Measurements from ENCODE around the gene KRTAP10-1.
A peak's percentile ranks its signal among the peaks of the same experiment; 100 is the strongest.
"Not testable (repeated sequence)": the region's sequence is repeated elsewhere in the genome, so short reads cannot be mapped to it uniquely, and the experiment has no call there.

KRTAP10-1 gene

GRCh38 chr21:44539991-44540666 is at the start of gene KRTAP10-1:
TSS of gene KRTAP10-1 (minus strand) at chr21:44540195. CDS start at chr21:44540150, 45 bp downstream.
- H3K27ac ChIP-seq = no peak within 1 kb of the TSS
- H3K36me3 ChIP-seq (ENCODE audit: insufficient read depth, low read length) = peaks cover 4% of the 10 kb centered on the region; the same call in 1 of the 2 replicates
- H3K9me3 ChIP-seq (ENCODE audit: low read depth, low read length) = no peaks in the 10 kb centered on the region
- H3K9ac ChIP-seq (ENCODE audit: insufficient read length) = no peak within 1 kb of the TSS
- TF ChIP-seq POLR2AphosphoS5 (IDR thresholded peaks at IDR 0.05; ENCODE audit: borderline replicate concordance, low read depth, low read length) (no peak), FOXP2 (optimal IDR thresholded peaks at IDR 0.05; ENCODE audit: control extremely low read depth, extremely low read length, insufficient read depth) (no peak), EZH2 (IDR thresholded peaks at IDR 0.05) (no peak)
- no peak within 1 kb of the TSS for H3K4me3 ChIP-seq
- no peak for DNase-seq (ENCODE audit: low read depth, low spot score)

GRCh38 chr21:44589094-44589493 is 49.1 kb upstream of the KRTAP10-1 start:
- no peak overlapping the region for H3K9ac ChIP-seq (ENCODE audit: insufficient read length)
- H3K27ac ChIP-seq = no peak overlapping the region

GRCh38 chr21:44585892-44586291 is 45.9 kb upstream of the KRTAP10-1 start:
- H3K36me3 ChIP-seq (ENCODE audit: insufficient read depth, low read length) = peaks cover 4% of the 10 kb centered on the region; the same call in 1 of the 2 replicates
- no peak overlapping the region for H3K9ac ChIP-seq (ENCODE audit: insufficient read length)
- no peak overlapping the region for H3K27ac ChIP-seq
- peaks cover 4% of the 10 kb centered on the region; the same call in 1 of the 2 replicates for H3K9me3 ChIP-seq (ENCODE audit: low read depth, low read length)
- DNase-seq (ENCODE audit: low read depth, low spot score) = no peak
- no peak for TF ChIP-seq POLR2AphosphoS5 (IDR thresholded peaks at IDR 0.05; ENCODE audit: borderline replicate concordance, low read depth, low read length)
- no peak overlapping the region for H3K4me3 ChIP-seq

More at GRCh38 chr21:44589094-44589493, 49.1 kb upstream of the KRTAP10-1 start:
- no peak overlapping the region for H3K4me3 ChIP-seq
- no peak for DNase-seq (ENCODE audit: low read depth, low spot score)
- H3K36me3 ChIP-seq (ENCODE audit: insufficient read depth, low read length) = peaks cover 4% of the 10 kb centered on the region; the same call in 1 of the 2 replicates
- TF ChIP-seq EZH2 (IDR thresholded peaks at IDR 0.05) (no peak), POLR2AphosphoS5 (IDR thresholded peaks at IDR 0.05; ENCODE audit: borderline replicate concordance, low read depth, low read length) (no peak), FOXP2 (optimal IDR thresholded peaks at IDR 0.05; ENCODE audit: control extremely low read depth, extremely low read length, insufficient read depth) (no peak)
- no peaks in the 10 kb centered on the region for H3K9me3 ChIP-seq (ENCODE audit: low read depth, low read length)

- no peak for TF ChIP-seq EZH2 (IDR thresholded peaks at IDR 0.05)
- TF ChIP-seq FOXP2 (optimal IDR thresholded peaks at IDR 0.05; ENCODE audit: control extremely low read depth, extremely low read length, insufficient read depth) = no peak
- no peak for TF ChIP-seq POLR2AphosphoS5 (IDR thresholded peaks at IDR 0.05; ENCODE audit: borderline replicate concordance, low read depth, low read length)
- peaks cover 4% of the 10 kb centered on the region; the same call in 1 of the 2 replicates for H3K9me3 ChIP-seq (ENCODE audit: low read depth, low read length)
- no peak overlapping the region for H3K27ac ChIP-seq
- no peak for DNase-seq (ENCODE audit: low read depth, low spot score)
- H3K36me3 ChIP-seq (ENCODE audit: insufficient read depth, low read length) = peaks cover 4% of the 10 kb centered on the region; the same call in 1 of the 2 replicates
- H3K4me3 ChIP-seq = no peak overlapping the region
- no peak overlapping the region for H3K9ac ChIP-seq (ENCODE audit: insufficient read length)
Measured at GRCh38 chr21:44583800-44584147, 43.8 kb upstream of the KRTAP10-1 start.

GRCh38 chr21:44583089-44583799 is 43.2 kb upstream of the KRTAP10-1 start:
- H3K9ac ChIP-seq (ENCODE audit: insufficient read length) = no peak overlapping the region
- peak overlapping the region; percentile 10; the same call in 1 of the 2 replicates for H3K4me3 ChIP-seq
- peak overlapping the region; percentile 48; the same call in 1 of the 2 replicates for H3K27ac ChIP-seq
- TF ChIP-seq POLR2AphosphoS5 (IDR thresholded peaks at IDR 0.05; ENCODE audit: borderline replicate concordance, low read depth, low read length) (no peak), FOXP2 (optimal IDR thresholded peaks at IDR 0.05; ENCODE audit: control extremely low read depth, extremely low read length, insufficient read depth) (no peak), EZH2 (IDR thresholded peaks at IDR 0.05) (no peak)
- DNase-seq (ENCODE audit: low read depth, low spot score) = peak; percentile 37
- H3K36me3 ChIP-seq (ENCODE audit: insufficient read depth, low read length) = peaks cover 4% of the 10 kb centered on the region; the same call in 1 of the 2 replicates
- H3K9me3 ChIP-seq (ENCODE audit: low read depth, low read length) = peaks cover 4% of the 10 kb centered on the region; the same call in 1 of the 2 replicates

GRCh38 chr21:44582055-44582454 is 42.1 kb upstream of the KRTAP10-1 start:
- H3K4me3 ChIP-seq = no peak overlapping the region
- no peak overlapping the region for H3K9ac ChIP-seq (ENCODE audit: insufficient read length)
- peaks cover 4% of the 10 kb centered on the region; the same call in 1 of the 2 replicates for H3K9me3 ChIP-seq (ENCODE audit: low read depth, low read length)
- peaks cover 4% of the 10 kb centered on the region; the same call in 1 of the 2 replicates for H3K36me3 ChIP-seq (ENCODE audit: insufficient read depth, low read length)
- DNase-seq (ENCODE audit: low read depth, low spot score) = no peak
- no peak overlapping the region for H3K27ac ChIP-seq
- TF ChIP-seq FOXP2 (optimal IDR thresholded peaks at IDR 0.05; ENCODE audit: control extremely low read depth, extremely low read length, insufficient read depth) = no peak
- TF ChIP-seq POLR2AphosphoS5 (IDR thresholded peaks at IDR 0.05; ENCODE audit: borderline replicate concordance, low read depth, low read length) = no peak
- no peak for TF ChIP-seq EZH2 (IDR thresholded peaks at IDR 0.05)

- DNase-seq (ENCODE audit: low read depth, low spot score) = no peak
- no peak for TF ChIP-seq EZH2 (IDR thresholded peaks at IDR 0.05)
- TF ChIP-seq FOXP2 (optimal IDR thresholded peaks at IDR 0.05; ENCODE audit: control extremely low read depth, extremely low read length, insufficient read depth) = no peak
- no peak for TF ChIP-seq POLR2AphosphoS5 (IDR thresholded peaks at IDR 0.05; ENCODE audit: borderline replicate concordance, low read depth, low read length)
- H3K36me3 ChIP-seq (ENCODE audit: insufficient read depth, low read length) = peaks cover 4% of the 10 kb centered on the region; the same call in 1 of the 2 replicates
- no peak overlapping the region for H3K9ac ChIP-seq (ENCODE audit: insufficient read length)
- peaks cover 4% of the 10 kb centered on the region; the same call in 1 of the 2 replicates for H3K9me3 ChIP-seq (ENCODE audit: low read depth, low read length)
- no peak overlapping the region for H3K27ac ChIP-seq
- no peak overlapping the region for H3K4me3 ChIP-seq
Measured at GRCh38 chr21:44581158-44581557, 41.2 kb upstream of the KRTAP10-1 start.

- not testable (repeated sequence) for H3K36me3 ChIP-seq (ENCODE audit: insufficient read depth, low read length); H3K27ac ChIP-seq; H3K9me3 ChIP-seq (ENCODE audit: low read depth, low read length); H3K4me3 ChIP-seq; H3K9ac ChIP-seq (ENCODE audit: insufficient read length); DNase-seq (ENCODE audit: low read depth, low spot score)
Measured at GRCh38 chr21:44580231-44580821, 40.3 kb upstream of the KRTAP10-1 start, which contains the start of gene KRTAP10-5. TSS of gene KRTAP10-5 (minus strand) at chr21:44580604. CDS start at chr21:44580578, 26 bp downstream.
